NCI-H187 (cell line): ENCODE data around the gene AMIGO2.

Experiments
- DNase-seq, 2 experiments: peaks; one replicate each; lab custom pipeline; 2025; lab: John Stamatoyannopoulos, UW

The AMIGO2 gene

GRCh38 chr12:47033789-47034555, 45.8 kb downstream of the AMIGO2 start:
- DNase-seq: no peak

GRCh38 chr12:47033081-47033480, 46.7 kb downstream of the AMIGO2 start:
- DNase-seq: no peak

- DNase-seq: no peak
Measured at GRCh38 chr12:47032644-47033043, 47.1 kb downstream of the AMIGO2 start.

- DNase-seq: no peak
Measured at GRCh38 chr12:47029903-47030302, 49.9 kb downstream of the AMIGO2 start.

GRCh38 chr12:47028981-47029708, 50.6 kb downstream of the AMIGO2 start:
- no peak for DNase-seq

- no peak for DNase-seq
Measured at GRCh38 chr12:47028186-47028585, 51.6 kb downstream of the AMIGO2 start.
